SH-SY5Y (cell line): ENCODE results near the gene MAPK9.

ENCODE experiments used
- GATA2 ChIP-seq: IDR thresholded peaks from 2 replicates; pipeline ENCODE4 v1.6.1; 2011; ENCODE audit warnings: mild to moderate bottlenecking, low read depth, low read length
- GATA3 ChIP-seq: IDR thresholded peaks from 2 replicates; pipeline ENCODE4 v1.6.1; 2011; ENCODE audit warnings: low read depth, mild to moderate bottlenecking, low read length, moderate library complexity

DNA sequence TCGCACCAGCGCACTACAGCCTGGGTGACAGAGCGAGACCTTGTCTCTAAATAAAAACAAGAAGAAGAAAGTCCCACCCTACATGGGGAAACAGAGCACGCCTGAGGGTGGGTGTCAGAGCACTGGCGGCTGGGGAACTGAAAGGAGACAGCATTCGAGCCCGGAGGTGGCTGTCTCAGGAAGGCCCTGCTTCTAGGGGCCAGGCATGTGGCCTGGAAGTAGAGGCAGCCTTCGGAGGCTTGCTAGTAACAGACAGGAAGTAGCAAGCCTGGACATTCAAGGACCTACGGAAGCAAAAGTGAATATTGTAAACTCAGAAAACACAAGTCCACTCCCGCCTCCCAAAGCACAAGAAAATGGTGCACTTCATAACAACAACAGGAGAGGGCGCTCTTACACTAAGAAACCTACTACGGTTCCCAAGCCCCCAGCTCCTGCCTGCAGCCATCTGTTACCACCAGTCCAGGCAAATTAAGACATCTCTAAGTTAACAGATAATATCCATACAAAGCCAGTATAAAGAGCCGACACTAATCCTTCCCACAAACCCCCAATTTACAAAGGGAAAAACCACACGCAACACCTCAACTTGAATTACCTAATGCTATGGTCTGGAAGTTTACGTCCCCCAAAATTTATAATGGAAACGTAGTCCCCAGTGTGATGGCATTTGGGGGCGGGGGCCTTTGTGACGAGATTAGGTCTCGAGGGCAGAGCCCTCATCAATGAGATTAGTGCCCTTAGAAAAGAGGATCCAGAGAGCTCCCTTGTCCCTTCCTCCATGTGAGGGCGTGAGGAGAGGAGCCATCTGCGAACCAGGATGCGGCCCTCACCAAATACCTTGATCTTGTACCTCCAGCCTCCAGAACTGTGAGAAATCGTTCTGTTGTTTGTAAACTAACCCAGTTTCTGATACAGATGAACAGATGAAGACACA is 90.6 kb downstream of the MAPK9 start:
- TF ChIP-seq GATA3: no peak
- TF ChIP-seq GATA2: no peak
